ENCODE measurements around the gene ANAPC4. TPM values are rescaled to one million over a fixed set of nuclear protein-coding genes. Genes with fewer than 3 reads are reported as not detected.

Gene ANAPC4
- total and polyA plus RNA-seq, 2 of the 13 experiments (the other 11 are each of a cell fraction or from before 2014, with no cell fraction given): 14.5 to 30.2 TPM

DNA sequence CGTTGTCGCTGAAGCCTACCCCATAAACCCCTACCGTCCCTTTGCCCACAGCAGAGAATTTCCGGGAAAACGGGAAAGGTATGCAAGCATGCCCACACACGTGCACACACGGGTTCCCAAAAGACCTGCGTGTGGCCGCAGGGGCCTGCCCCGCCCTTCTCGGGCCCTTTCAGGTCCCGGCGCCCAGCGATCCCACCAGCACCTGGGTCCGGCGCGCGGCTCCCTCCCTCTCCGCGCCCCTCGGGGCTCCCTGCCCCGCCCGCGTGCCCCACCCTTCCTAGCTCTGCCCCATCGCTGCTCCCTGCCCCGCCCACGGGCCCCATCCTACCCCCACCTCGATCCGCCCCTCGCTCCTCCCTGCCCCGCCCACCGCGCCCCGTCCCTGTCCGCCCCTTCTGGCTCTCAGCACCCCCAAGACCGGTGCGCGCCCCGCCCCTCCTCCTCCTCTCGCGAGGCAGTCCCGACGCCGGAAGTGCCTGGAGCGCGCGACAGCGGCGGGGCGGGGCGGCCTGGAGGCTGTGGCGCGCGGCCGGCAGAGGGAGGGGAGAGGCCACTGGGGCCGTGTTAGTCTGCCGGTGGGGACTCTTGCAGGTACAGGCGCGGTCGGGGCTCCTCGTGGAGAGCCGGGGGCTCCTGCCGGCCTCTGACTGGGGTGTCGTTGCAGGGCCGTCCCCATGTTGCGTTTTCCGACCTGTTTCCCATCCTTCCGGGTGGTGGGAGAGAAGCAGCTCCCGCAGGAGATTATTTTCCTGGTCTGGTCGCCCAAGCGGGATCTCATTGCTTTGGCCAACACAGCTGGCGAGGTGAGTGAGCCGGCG lies at the start of gene ANAPC4 (continued):
- TF ChIP-seq ZNF256 (CRISPR knock-in tag; conservative IDR thresholded peaks at IDR 0.05) (0 out of 2 replicates have a peak, but pooled peaks have one; percentile 42), ZNF563 (CRISPR knock-in tag; IDR thresholded peaks at IDR 0.05) (peak; percentile 68; the same call in 1 of the 2 replicates), MEIS1 (CRISPR knock-in tag; IDR thresholded peaks at IDR 0.05; ENCODE audit: borderline replicate concordance) (no peak), THAP11 (CRISPR knock-in tag; IDR thresholded peaks at IDR 0.05) (peak; percentile 86), HNRNPLL (IDR thresholded peaks at IDR 0.05; ENCODE audit: low read depth, low read length, poor library complexity, severe bottlenecking) (peak; percentile 40), ZNF564 (CRISPR knock-in tag; IDR thresholded peaks at IDR 0.05) (peak; percentile 37; the same call in 1 of the 2 replicates), PTBP1 (IDR thresholded peaks at IDR 0.05; ENCODE audit: low read depth, low read length, poor library complexity, severe bottlenecking) (no peak), FOXP1 (IDR thresholded peaks at IDR 0.05) (no peak), FOXP1 (CRISPR knock-in tag; IDR thresholded peaks at IDR 0.05) (no peak), ZSCAN20 (CRISPR knock-in tag; IDR thresholded peaks at IDR 0.05; ENCODE audit: borderline replicate concordance) (no peak), ZFP37 (CRISPR knock-in tag; IDR thresholded peaks at IDR 0.05; ENCODE audit: borderline replicate concordance) (no peak)
- TF ChIP-seq, protein P1, sequence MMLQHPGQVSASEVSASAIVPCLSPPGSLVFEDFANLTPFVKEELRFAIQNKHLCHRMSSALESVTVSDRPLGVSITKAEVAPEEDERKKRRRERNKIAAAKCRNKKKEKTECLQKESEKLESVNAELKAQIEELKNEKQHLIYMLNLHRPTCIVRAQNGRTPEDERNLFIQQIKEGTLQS (CRISPR knock-in tag; IDR thresholded peaks at IDR 0.05): no peak
- TF ChIP-seq, protein P2, sequence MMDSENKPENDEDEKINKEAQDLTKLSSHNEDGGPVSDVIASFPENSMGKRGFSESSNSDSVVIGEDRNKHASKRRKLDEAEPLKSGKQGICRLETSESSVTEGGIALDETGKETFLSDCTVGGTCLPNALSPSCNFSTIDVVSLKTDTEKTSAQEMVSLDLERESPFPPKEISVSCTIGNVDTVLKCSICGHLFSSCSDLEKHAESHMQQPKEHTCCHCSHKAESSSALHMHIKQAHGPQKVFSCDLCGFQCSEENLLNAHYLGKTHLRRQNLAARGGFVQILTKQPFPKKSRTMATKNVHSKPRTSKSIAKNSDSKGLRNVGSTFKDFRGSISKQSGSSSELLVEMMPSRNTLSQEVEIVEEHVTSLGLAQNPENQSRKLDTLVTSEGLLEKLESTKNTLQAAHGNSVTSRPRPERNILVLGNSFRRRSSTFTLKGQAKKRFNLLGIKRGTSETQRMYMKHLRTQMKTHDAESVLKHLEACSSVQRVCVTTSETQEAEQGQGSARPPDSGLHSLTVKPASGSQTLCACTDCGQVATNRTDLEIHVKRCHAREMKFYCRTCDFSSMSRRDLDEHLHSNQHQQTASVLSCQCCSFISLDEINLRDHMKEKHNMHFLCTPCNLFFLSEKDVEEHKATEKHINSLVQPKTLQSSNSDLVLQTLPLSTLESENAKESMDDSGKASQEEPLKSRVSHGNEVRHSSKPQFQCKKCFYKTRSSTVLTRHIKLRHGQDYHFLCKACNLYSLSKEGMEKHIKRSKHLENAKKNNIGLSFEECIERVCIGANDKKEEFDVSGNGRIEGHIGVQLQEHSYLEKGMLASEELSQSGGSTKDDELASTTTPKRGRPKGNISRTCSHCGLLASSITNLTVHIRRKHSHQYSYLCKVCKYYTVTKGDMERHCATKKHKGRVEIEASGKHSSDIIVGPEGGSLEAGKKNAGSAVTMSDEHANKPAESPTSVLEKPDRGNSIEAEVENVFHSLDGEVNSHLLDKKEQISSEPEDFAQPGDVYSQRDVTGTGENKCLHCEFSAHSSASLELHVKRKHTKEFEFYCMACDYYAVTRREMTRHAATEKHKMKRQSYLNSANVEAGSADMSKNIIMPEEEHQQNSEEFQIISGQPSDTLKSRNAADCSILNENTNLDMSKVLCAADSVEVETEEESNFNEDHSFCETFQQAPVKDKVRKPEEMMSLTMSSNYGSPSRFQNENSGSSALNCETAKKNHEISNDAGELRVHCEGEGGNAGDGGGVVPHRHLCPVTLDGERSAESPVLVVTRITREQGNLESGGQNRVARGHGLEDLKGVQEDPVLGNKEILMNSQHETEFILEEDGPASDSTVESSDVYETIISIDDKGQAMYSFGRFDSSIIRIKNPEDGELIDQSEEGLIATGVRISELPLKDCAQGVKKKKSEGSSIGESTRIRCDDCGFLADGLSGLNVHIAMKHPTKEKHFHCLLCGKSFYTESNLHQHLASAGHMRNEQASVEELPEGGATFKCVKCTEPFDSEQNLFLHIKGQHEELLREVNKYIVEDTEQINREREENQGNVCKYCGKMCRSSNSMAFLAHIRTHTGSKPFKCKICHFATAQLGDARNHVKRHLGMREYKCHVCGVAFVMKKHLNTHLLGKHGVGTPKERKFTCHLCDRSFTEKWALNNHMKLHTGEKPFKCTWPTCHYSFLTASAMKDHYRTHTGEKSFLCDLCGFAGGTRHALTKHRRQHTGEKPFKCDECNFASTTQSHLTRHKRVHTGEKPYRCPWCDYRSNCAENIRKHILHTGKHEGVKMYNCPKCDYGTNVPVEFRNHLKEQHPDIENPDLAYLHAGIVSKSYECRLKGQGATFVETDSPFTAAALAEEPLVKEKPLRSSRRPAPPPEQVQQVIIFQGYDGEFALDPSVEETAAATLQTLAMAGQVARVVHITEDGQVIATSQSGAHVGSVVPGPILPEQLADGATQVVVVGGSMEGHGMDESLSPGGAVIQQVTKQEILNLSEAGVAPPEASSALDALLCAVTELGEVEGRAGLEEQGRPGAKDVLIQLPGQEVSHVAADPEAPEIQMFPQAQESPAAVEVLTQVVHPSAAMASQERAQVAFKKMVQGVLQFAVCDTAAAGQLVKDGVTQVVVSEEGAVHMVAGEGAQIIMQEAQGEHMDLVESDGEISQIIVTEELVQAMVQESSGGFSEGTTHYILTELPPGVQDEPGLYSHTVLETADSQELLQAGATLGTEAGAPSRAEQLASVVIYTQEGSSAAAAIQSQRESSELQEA (CRISPR knock-in tag; IDR thresholded peaks at IDR 0.05; ENCODE audit: not compliant biosample characterization): no peak
- TF ChIP-seq, protein P3, sequence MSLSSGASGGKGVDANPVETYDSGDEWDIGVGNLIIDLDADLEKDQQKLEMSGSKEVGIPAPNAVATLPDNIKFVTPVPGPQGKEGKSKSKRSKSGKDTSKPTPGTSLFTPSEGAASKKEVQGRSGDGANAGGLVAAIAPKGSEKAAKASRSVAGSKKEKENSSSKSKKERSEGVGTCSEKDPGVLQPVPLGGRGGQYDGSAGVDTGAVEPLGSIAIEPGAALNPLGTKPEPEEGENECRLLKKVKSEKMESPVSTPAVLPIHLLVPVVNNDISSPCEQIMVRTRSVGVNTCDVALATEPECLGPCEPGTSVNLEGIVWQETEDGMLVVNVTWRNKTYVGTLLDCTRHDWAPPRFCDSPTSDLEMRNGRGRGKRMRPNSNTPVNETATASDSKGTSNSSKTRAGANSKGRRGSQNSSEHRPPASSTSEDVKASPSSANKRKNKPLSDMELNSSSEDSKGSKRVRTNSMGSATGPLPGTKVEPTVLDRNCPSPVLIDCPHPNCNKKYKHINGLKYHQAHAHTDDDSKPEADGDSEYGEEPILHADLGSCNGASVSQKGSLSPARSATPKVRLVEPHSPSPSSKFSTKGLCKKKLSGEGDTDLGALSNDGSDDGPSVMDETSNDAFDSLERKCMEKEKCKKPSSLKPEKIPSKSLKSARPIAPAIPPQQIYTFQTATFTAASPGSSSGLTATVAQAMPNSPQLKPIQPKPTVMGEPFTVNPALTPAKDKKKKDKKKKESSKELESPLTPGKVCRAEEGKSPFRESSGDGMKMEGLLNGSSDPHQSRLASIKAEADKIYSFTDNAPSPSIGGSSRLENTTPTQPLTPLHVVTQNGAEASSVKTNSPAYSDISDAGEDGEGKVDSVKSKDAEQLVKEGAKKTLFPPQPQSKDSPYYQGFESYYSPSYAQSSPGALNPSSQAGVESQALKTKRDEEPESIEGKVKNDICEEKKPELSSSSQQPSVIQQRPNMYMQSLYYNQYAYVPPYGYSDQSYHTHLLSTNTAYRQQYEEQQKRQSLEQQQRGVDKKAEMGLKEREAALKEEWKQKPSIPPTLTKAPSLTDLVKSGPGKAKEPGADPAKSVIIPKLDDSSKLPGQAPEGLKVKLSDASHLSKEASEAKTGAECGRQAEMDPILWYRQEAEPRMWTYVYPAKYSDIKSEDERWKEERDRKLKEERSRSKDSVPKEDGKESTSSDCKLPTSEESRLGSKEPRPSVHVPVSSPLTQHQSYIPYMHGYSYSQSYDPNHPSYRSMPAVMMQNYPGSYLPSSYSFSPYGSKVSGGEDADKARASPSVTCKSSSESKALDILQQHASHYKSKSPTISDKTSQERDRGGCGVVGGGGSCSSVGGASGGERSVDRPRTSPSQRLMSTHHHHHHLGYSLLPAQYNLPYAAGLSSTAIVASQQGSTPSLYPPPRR (CRISPR knock-in tag; IDR thresholded peaks at IDR 0.05; ENCODE audit: borderline replicate concordance): no peak
